SK-N-MC (cell line): Measurements from ENCODE around the gene ATF7IP.

Experiments
- DNase-seq: peaks from one replicate; pipeline ENCODE4 v3.0.0-alpha.2; 2011; ENCODE audit warnings: low read depth, low spot score
- H3K27ac ChIP-seq: fragments of 200-600 bp; sonication (generic); 2 replicates; pipeline ENCODE4 v1.5.1; 2016; ENCODE audit warnings: mixed run types
- H3K36me3 ChIP-seq: fragments of 200-600 bp; sonication (generic); 2 replicates; pipeline ENCODE4 v1.6.1; 2017; ENCODE audit warnings: antibody characterized with exemption, low read length, mixed read lengths; ENCODE audit not compliant: insufficient read depth
- H3K4me3 ChIP-seq: fragments of 200-600 bp; sonication (generic); 2 replicates; pipeline ENCODE4 v1.5.1; 2016
- H3K9ac ChIP-seq: fragments of 200-600 bp; sonication (generic); 2 replicates; pipeline ENCODE4 v1.8.0; 2017; ENCODE audit warnings: mixed run types, mixed read lengths; ENCODE audit not compliant: insufficient read length
- H3K9me3 ChIP-seq: fragments of 200-600 bp; sonication (generic); 2 replicates; pipeline ENCODE4 v1.6.1; 2017; ENCODE audit warnings: low read depth, mild to moderate bottlenecking, antibody characterized with exemption, low read length, moderate library complexity, mixed read lengths
- EZH2 ChIP-seq: fragments of 200-600 bp; sonication (generic); IDR thresholded peaks from one replicate; pipeline ENCODE4 v1.6.1; 2017; ENCODE audit warnings: antibody characterized with exemption
- FOXP2 ChIP-seq: optimal IDR thresholded peaks from 2 replicates; pipeline ENCODE3; 2011; ENCODE audit warnings: mild to moderate bottlenecking, moderate library complexity; ENCODE audit not compliant: insufficient read depth; ENCODE audit errors: extremely low read length, control extremely low read depth
- POLR2AphosphoS5 ChIP-seq: IDR thresholded peaks from 2 replicates; pipeline ENCODE4 v1.6.1; 2012; ENCODE audit warnings: mild to moderate bottlenecking, low read depth, low read length, borderline replicate concordance

ATF7IP gene

GRCh38 chr12:14422516-14423230 is 57.2 kb downstream of the ATF7IP start:
- H3K9ac ChIP-seq, result no peak overlapping the region
- TF ChIP-seq EZH2 (no peak), POLR2AphosphoS5 (no peak), FOXP2 (no peak)
- no peak overlapping the region for H3K27ac ChIP-seq
- peaks cover 75% of the 10 kb centered on the region for H3K36me3 ChIP-seq
- peaks cover 15% of the 10 kb centered on the region for H3K9me3 ChIP-seq
- no peak for DNase-seq
- no peak overlapping the region for H3K4me3 ChIP-seq

GRCh38 chr12:14424545-14424944 is 59.1 kb downstream of the ATF7IP start:
- no peak overlapping the region for H3K9ac ChIP-seq
- H3K27ac ChIP-seq, result no peak overlapping the region
- no peak for TF ChIP-seq POLR2AphosphoS5
- no peak for TF ChIP-seq EZH2
- no peak for TF ChIP-seq FOXP2
- H3K36me3 ChIP-seq, result peaks cover 87% of the 10 kb centered on the region
- H3K4me3 ChIP-seq, result no peak overlapping the region
- DNase-seq, result no peak
- peaks cover 15% of the 10 kb centered on the region for H3K9me3 ChIP-seq

GRCh38 chr12:14426792-14427191 is 61.3 kb downstream of the ATF7IP start:
- no peak for DNase-seq
- Histone ChIP-seq H3K9me3 (peaks cover 11% of the 10 kb centered on the region), H3K27ac (no peak overlapping the region), H3K4me3 (no peak overlapping the region), H3K36me3 (peaks cover 90% of the 10 kb centered on the region), H3K9ac (no peak overlapping the region)
- TF ChIP-seq EZH2 (no peak), FOXP2 (no peak), POLR2AphosphoS5 (no peak)

- TF ChIP-seq POLR2AphosphoS5 (no peak), FOXP2 (no peak), EZH2 (no peak)
- H3K9ac ChIP-seq, result no peak overlapping the region
- H3K36me3 ChIP-seq, result peaks cover 83% of the 10 kb centered on the region
- H3K9me3 ChIP-seq, result peaks cover 9% of the 10 kb centered on the region
- H3K27ac ChIP-seq, result no peak overlapping the region
- DNase-seq, result no peak
- H3K4me3 ChIP-seq, result no peak overlapping the region
Observed at GRCh38 chr12:14427929-14428328, 62.4 kb downstream of the ATF7IP start.

- DNase-seq, result no peak
- TF ChIP-seq FOXP2, result no peak
- no peak for TF ChIP-seq POLR2AphosphoS5
- no peak for TF ChIP-seq EZH2
- Histone ChIP-seq H3K4me3 (no peak overlapping the region), H3K9me3 (peaks cover 9% of the 10 kb centered on the region), H3K9ac (no peak overlapping the region), H3K36me3 (peaks cover 75% of the 10 kb centered on the region), H3K27ac (no peak overlapping the region)
Observed at GRCh38 chr12:14430394-14430986, 65.0 kb downstream of the ATF7IP start.

- H3K9me3 ChIP-seq, result peaks cover 9% of the 10 kb centered on the region
- H3K27ac ChIP-seq, result no peak overlapping the region
- H3K4me3 ChIP-seq, result no peak overlapping the region
- TF ChIP-seq POLR2AphosphoS5 (no peak), FOXP2 (no peak), EZH2 (no peak)
- DNase-seq, result no peak
- peaks cover 73% of the 10 kb centered on the region for H3K36me3 ChIP-seq
- no peak overlapping the region for H3K9ac ChIP-seq
Observed at GRCh38 chr12:14431975-14432374, 66.5 kb downstream of the ATF7IP start.

GRCh38 chr12:14435627-14436026 is 70.1 kb downstream of the ATF7IP start:
- Histone ChIP-seq H3K4me3 (no peak overlapping the region), H3K27ac (no peak overlapping the region), H3K9me3 (0 out of 2 replicates have a peak, but pooled peaks cover 3% of the 10 kb centered on the region), H3K9ac (no peak overlapping the region), H3K36me3 (peaks cover 73% of the 10 kb centered on the region)
- TF ChIP-seq FOXP2 (no peak), POLR2AphosphoS5 (no peak), EZH2 (no peak)
- no peak for DNase-seq

- DNase-seq, result no peak
- Histone ChIP-seq H3K4me3 (no peak overlapping the region), H3K27ac (no peak overlapping the region), H3K9ac (no peak overlapping the region), H3K9me3 (no peaks in the 10 kb centered on the region), H3K36me3 (peaks cover 84% of the 10 kb centered on the region)
- no peak for TF ChIP-seq EZH2
- TF ChIP-seq FOXP2, result no peak
- no peak for TF ChIP-seq POLR2AphosphoS5
Observed at GRCh38 chr12:14442221-14442881, 76.9 kb downstream of the ATF7IP start.
